GM21723 (cell line): ENCODE measurements around the gene FADS1.

Experiments used
- ATAC-seq: cut with Tn5 transposase; IDR thresholded peaks from one replicate; pipeline ENCODE4 v1.9.1; 2021; ENCODE audit warnings: mild to moderate bottlenecking, moderate library complexity; ENCODE audit not compliant: unreplicated experiment

Gene FADS1

GRCh38 chr11:61846362-61847020, 29.7 kb upstream of the FADS1 start:
- ATAC-seq: no peak

GRCh38 chr11:61844909-61845565, 28.2 kb upstream of the FADS1 start:
- ATAC-seq: no peak

- ATAC-seq: no peak
Observed at GRCh38 chr11:61842528-61842820, 25.7 kb upstream of the FADS1 start.

- no peak for ATAC-seq
Observed at GRCh38 chr11:61841636-61842527, 25.1 kb upstream of the FADS1 start.

GRCh38 chr11:61840371-61840770, 23.6 kb upstream of the FADS1 start:
- no peak for ATAC-seq

- no peak for ATAC-seq
Observed at GRCh38 chr11:61839742-61840141, 22.9 kb upstream of the FADS1 start.

GRCh38 chr11:61838921-61839320, 22.1 kb upstream of the FADS1 start:
- no peak for ATAC-seq

GRCh38 chr11:61838501-61838900, 21.7 kb upstream of the FADS1 start:
- no peak for ATAC-seq

- ATAC-seq: no peak
Observed at GRCh38 chr11:61837411-61838005, 20.7 kb upstream of the FADS1 start.

GRCh38 chr11:61836193-61836592, 19.4 kb upstream of the FADS1 start:
- ATAC-seq: no peak

- ATAC-seq: peak; percentile 89
Observed at GRCh38 chr11:61834278-61835048, 17.7 kb upstream of the FADS1 start.

GRCh38 chr11:61833926-61834277, 17.1 kb upstream of the FADS1 start:
- ATAC-seq: no peak

- no peak for ATAC-seq
Observed at GRCh38 chr11:61833471-61833870, 16.7 kb upstream of the FADS1 start.

GRCh38 chr11:61832754-61833153, 16.0 kb upstream of the FADS1 start:
- ATAC-seq: no peak

- no peak for ATAC-seq
Observed at GRCh38 chr11:61832207-61832606, 15.4 kb upstream of the FADS1 start.

- ATAC-seq: no peak
Observed at GRCh38 chr11:61830237-61831105, 13.7 kb upstream of the FADS1 start.

GRCh38 chr11:61829806-61830205, 13.0 kb upstream of the FADS1 start:
- no peak for ATAC-seq

GRCh38 chr11:61828629-61829407, 12.0 kb upstream of the FADS1 start:
- no peak for ATAC-seq

GRCh38 chr11:61828379-61828628, 11.5 kb upstream of the FADS1 start:
- ATAC-seq: no peak
